Hippocampal formation (tissue), 2 donors: Measurements from ENCODE around the gene SPAG7.

ENCODE experiments used
- DNase-seq, 2 donors: peaks; one replicate each; lab custom pipeline; 2025; lab: John Stamatoyannopoulos, UW

SPAG7 gene, protein sequence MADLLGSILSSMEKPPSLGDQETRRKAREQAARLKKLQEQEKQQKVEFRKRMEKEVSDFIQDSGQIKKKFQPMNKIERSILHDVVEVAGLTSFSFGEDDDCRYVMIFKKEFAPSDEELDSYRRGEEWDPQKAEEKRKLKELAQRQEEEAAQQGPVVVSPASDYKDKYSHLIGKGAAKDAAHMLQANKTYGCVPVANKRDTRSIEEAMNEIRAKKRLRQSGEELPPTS

DNA sequence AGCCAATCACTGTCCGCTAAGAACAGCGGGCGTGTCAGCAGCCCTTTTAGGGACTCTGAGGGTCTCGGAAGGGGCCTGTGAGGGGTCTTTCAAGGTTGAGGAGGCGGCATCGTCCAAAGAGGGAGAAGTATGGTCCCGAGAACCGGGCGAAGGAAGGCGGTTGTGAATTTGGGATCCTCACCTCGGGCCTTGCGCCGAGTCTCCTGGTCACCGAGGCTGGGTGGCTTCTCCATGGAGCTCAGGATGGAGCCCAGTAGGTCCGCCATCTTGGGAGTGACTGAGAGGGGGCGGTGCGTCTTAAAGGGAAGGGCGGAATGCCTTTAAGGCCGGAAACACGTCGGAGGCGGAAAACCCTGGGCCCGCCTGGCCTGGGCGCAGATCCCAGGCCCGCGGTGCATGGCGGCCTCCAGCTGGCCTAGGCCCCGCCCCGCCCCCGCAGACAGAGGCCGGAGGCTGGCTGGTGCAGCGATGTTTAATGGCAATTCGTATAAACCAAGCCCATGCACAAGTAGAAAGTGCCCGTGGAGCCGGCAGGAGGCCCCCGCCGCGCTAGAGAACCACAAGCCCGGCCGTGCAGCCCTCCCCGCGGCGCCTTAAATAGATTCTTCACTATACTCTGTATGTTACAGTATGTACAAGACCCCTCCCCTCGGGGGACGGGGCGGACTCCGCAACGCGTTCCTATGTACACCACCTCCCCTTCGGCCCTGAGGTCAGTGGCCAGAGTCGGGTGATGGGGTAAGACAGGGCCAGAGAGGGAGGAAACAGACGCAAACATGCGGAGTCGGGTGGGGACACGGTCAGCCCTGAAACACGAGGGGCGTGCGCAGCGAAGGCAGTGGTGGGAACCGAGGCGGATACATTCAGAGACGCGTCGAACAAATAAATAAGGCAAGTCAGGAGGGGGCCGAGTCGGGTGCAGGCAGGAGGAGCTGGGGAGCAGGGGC, at the start of gene SPAG7:
Gene SPAG7, minus strand, starts transcription at position 279 of the 947 bp plus-strand sequence. Its CDS starts 13 bp downstream, at position 266.
- DNase-seq: peak; percentile 95 to 98

DNA sequence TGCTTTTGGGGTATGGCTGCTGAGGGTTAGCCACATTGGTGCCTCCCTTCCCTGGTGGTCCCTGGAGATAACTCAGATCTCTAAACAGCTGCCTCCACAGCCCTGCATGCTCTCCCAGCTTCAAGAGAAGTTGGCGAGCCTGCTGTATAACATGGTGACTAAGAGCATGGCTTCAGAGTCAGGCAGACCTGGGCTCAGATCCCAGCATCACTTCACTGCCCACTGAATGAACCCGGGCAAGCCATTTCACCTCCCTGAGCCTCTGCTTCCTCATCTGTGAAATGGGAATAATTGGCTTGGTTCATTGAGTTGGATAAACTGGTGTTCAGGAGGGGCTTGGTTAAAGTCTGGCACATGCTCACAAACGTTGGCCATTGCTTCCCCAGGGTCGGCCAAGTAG, 46.7 kb upstream of the SPAG7 start:
- DNase-seq: no peak

DNA sequence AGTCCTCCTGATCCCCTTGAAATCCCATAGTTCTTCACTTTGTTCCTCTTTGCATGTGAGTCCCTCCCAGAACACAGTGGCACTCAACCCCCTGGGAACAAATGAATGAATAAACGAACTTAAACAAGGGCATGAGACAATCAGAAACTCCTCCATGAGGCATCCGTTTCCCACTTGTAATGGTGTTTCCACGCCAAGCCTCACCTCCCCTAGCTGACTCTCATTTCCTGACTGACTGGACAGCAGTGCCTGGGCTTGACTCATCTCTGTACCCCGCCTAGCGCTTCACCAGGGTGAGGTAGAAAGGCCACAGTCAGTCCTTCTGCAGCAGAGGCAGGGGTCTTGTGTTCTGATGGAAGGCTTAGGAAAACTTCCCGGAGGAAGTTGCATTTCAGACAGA, 44.3 kb upstream of the SPAG7 start:
- no peak for DNase-seq

DNA sequence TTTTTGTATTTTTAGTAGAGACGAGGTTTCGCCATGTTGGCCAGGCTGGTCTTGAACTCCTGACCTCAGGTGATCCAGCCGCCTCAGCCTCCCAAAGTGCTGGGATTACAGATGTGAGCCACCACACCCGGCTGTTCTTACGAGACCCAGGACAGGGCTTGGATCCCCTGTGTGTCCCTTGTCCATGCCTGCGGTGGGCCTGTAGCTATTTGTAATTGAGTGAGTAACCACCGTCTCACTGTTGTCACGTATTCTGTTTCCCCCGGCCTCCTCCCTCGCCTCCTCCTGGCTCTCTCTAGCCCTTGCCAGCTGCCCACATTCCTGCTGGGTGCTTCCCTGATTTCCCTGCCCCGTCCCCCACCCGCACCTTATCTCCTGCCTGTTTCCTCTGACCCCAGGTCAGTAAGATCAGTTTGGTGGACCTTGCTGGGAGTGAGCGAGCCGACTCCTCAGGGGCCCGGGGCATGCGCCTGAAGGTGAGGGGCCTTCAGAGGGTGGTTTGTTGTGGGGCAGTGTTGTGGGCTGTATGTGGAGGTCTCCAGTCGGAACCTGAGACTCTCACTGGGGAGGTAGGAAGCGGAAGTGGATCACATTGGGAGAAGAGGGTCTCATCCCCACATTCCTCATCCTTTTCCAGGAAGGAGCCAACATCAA, 35.7 kb upstream of the SPAG7 start:
- no peak for DNase-seq

DNA sequence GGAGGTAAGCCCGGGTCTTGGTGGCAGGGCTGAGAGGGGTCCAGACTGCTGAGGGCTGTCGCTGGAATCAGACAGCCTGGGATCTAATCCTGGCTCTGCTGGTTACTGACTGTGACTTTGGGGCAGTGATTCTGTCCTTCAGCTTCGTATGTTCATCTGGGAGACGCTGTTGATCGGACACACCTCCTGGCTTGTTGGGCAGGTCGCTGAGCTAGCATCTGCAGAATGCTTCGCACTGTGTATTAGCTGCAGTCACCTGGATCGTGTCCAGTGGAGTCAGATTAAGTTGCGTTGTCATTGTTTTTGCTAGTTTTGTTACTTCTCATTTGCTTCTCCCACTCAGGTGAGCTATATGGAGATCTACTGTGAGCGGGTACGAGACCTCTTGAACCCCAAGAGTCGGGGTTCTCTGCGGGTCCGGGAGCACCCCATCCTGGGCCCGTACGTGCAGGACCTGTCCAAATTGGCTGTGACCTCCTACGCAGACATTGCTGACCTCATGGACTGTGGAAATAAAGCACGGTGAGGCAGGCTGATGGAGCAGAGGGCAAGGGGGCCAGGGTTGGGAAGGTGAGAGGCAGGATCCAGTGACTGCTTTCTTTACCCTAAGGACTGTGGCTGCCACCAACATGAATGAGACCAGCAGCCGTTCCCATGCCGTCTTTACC, 34.6 kb upstream of the SPAG7 start:
- no peak for DNase-seq

DNA sequence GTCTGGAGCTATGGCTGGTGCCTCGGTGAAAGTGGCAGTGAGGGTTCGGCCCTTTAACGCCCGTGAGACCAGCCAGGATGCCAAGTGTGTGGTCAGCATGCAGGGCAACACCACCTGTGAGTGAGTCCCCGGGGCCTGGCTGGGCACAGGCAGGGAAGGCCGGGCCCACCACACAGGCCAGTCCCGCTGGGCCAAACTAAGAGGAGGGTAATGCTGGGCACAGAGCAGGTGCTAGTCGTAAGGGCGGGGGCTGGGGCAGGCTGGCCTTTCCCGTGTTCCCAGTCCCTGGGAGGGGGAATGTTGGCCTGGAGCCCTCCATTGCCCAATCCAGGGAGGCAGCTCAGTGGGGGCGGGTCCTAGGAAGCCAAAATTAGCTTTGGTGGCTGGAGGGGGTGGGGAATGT, 32.6 kb upstream of the SPAG7 start:
- no peak for DNase-seq

DNA sequence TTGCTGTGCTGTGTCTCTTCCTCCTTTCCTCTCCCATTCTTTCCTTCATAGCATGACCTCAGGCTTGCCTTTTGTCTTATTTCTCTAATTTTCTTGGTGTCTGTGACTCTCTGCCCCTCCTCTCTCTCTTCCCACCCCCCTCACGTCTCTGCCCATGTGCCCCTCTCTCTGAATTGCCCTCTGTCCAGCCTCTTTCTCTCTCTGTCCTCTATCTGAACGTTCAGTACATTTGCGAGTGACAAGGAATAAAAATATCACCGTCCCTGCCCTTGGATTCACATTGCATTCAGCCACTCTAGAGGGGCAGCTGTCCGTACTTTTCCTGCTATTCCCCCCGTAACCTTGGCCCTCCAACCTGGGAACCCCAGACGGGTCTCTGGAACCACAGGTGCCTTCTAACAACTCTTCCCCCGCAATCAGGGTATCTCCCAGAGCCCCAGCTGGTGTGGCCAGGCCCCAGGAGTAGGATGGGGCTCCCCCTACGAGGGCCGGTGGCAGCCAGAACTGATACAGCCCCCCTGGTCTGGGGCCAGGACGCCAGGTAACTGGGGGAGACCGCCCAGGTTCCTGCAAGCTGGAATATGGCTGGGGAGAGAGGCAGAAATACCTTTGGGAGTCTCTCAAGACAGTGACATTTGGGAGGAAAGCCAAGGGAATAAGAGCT, 31.9 kb upstream of the SPAG7 start:
- DNase-seq: no peak

DNA sequence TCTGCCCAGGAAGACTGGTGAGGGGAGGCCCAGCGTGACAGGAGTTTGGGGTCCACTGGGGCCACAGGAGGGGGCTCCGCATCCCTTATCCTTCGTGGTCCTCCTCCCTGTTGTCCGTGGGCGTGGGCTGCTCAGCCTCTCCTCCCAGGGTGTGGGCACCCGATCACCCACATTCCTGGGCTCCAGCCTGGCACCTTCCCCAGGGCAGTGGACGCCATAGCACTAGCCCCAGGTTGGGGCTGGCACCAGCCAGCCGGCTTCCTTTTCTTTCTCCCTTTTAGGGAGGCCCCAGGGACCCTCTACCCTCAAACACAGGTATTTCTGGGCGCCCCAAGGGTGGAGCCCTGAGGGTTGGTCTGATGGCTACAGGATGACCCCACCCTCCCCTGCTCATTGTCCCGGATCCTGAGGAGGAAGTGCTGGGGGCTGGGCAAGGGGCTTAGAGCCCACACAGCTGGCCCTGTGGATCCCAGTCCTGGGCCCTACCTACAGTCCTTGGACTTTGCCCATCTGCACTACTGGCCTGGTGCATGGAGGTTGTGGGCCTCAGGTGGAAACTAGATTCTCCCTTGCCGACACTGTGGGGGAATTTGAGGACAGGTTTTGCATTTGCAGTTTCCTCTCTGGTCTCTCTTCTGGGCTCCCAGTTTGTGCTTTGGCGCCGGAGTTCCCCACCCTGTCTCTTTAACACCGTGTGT, 31.3 kb upstream of the SPAG7 start:
- DNase-seq: no peak

DNA sequence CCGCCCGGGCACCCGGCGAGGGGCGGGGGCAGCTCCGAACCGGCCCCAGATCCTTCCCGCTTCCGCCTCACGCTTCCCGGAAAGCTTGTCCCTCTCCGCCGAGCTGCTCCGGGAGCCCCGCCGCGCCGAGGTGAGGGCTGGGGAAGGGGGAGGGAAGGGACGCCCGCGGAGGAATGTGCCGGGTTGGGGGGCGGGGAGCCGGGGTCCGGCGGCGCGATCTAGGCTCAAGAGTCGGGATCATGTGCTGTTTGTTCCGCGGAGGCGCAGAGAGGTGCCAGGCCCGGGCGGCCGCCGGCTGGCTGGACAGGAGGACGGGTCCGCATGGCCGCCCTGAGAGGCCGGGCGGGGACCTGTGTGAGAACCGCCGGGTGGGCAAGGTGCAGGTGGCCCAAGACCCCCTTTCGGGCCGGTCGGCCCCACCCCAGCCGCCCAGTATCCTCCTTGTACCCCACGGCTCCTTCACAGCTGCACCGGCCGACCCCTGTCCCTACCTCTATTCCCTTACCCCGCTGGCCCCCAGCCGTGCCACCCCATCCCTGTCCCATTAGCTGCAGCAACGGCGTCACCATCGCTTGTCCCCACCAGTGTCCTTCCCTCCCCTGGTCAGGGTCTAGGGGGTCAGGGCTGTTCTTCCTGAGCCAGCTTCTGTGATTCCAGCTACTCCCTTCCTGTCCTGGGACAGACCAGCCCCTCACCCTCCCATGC, 30.6 kb upstream of the SPAG7 start:
- DNase-seq: no peak

DNA sequence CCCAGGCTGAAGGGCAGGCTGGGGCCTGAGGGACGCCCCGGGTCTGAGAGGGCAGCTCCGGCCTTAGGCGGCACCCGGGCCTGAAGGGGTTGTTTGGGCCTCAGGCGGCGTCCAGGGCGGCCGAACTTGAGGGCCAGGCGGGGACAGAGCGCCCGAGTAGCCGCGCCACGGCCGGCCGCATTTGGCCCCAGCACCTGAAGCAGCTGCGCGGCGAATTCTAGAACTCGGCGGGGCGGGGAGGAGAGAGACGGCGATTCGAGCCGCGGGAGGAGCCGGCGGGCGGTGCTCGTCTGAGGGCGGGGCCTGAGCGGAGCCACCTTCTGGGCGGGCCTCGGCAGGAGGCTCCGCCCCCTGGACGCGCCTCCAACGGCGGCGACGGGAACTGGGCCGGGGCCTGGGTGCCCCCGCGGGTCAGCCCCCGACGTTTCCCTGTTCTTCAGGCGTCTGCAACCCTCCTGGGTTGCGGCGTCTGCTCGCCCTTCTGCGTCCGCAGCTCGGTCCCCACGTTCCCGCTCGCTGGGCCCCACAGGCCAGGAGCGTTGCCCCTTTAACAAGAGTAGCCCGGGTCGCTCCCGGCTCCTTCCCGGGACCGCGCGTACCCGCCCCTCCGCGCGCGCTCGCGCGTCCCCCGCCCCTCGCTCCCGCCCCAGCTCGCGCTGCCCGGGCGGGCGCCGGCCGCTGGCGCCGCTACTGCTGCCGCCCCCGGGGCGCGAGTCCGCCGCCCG, 29.8 kb upstream of the SPAG7 start, which contains the start of the genes INCA1 and KIF1C:
Gene INCA1, minus strand, starts transcription at position 221 of the 725 bp plus-strand sequence. CDS start 3,085 bp downstream, outside the sequence.
Gene KIF1C, plus strand, starts transcription at position 649 of the 725 bp plus-strand sequence. CDS start 2,297 bp downstream, outside the sequence.
- DNase-seq: peak; percentile 93

DNA sequence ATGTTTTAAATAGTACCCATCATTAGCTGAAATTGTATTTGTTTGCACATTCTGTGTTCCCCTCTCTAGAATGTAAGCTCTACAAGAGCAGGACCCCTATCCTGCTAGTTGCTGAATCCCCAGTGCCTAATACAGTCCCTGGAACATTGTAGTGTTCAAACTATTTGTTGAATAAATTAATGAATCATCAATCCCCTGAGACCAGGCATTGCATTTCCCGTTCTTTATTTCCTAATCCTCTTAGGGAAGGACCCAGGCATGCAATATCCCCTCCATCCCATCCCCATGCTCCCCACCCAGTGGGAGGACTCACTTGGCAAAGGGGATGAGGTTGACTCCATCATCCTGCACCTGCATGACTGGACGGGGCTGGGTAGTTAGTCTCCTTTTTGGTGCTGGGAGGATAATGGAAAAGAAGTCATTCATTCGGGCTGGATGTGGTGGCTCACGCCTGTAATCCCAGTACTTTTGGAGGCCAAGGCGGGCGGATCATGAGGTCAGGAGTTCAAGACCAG, 26.5 kb upstream of the SPAG7 start:
- no peak for DNase-seq

DNA sequence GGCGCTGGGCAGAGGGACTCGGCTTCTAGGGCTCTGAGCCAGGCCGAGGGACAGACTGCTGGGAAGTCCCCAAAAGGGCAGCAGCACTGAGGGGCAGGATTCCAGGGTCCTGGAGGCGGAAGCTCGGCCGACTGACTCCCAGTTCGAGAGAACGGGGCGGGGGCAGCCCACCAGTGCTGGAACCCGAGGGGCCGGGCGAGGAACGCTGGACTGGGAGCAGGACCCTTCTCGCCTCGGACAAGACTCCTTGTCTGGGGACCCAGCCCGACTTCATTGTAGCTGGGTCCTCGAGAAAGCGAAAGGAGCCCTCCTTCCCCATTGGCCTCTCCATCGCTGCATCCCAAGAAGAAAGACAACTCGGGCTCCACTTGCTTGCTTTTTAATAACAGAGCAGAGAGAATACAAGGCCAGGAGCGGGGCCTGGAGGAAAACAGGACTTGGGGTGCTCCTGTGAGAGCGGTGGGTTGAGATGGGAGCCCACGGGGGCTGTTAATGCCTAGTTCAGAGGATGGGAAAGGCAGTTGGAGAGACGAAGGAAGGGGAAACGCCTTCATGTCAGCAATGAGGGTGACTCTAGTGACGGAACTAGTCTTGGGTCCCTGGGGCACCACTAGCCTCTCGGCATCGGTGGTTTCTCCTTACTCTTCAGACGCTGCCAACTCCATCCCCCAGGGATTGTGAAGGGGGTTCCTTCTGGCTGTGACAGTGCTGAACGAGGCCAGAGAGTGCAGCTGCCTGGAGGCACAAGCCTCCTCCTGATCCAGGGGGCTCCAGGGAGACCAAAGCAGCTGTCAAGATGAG, 20.4 kb upstream of the SPAG7 start:
- no peak for DNase-seq

DNA sequence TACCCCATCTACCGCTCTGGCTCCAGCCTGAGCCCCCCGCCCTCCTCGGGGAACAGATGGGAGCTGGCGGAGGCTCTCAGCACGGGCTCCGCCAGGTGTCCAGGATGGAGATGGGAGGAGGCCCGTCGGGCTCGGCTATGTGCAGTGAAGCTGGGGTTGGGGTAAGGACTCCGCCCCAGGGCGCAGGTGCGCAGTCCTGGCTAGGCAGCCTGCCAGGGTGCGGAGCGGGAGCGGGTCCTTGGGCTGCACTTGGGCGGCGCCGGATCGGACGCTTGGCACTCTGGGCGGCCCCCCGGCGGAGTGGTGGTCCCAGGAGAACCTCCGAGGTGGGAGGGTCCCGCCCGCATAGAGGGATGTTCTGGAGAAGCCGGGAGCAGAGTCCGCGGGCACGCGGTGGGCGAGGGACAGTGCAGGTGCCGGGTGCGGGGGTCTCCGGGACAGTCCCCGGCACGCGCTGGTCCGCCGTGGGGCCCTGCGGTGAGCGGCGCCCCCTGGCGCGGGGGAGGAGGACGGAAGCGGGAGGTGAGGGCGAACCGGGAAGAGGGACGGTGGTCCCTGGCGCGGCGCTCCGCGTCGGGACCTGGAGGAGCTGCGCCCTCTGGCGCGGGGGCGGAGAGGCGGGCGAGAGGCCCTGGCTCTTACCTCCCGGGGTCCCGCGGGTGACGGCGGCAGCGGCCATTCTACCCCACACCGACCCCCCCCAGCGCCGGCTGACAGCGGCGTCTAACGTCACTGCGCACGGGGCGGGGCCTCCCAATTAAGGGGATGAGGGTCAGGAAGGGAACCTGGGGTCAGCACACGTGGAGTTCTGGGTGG, 19.5 kb upstream of the SPAG7 start, which contains the start of gene CAMTA2:
Gene CAMTA2, minus strand, starts transcription at position 725 of the 816 bp plus-strand sequence. CDS start 1,453 bp downstream, outside the sequence.
- DNase-seq: peak; percentile 80 to 86

DNA sequence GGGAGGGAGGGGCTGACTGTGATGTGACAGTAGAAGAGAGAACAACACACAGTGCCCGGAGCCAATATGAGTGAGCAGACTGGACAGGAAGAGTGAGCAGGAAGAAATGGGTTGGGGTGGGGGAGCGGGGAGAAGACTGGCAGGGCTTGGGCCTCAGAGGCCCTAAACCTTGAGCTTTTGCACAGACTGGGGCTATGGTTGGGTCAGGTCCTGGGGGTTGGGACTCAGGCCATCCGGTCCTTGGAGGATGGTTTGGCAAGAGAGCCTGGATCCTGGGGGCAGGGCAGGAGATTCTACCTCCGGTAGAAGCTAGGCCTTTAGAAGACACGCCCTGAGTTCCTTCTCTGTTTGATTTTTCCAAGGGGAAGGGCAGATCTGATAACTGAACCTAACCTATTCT, 18.8 kb upstream of the SPAG7 start:
- DNase-seq: no peak

DNA sequence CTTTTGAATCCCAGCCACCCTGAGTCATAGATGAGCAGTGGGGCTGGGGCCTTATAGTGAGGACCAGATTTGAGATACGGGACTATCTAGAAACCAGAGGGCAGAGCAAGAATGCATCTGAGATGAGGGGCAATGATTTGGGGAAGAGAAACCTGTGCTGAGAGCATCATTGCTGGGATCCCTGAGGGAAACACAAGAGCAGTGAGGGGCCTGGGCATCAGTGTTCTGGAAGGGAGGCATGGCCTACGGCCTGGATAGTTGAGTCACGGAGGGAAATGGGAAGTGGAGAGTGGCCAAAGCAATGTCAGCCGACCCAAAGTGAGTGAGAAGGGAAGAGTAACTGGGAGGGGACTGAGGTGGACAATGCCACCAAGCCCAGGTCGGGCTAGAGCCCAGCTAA, 14.7 kb upstream of the SPAG7 start:
- DNase-seq: no peak

DNA sequence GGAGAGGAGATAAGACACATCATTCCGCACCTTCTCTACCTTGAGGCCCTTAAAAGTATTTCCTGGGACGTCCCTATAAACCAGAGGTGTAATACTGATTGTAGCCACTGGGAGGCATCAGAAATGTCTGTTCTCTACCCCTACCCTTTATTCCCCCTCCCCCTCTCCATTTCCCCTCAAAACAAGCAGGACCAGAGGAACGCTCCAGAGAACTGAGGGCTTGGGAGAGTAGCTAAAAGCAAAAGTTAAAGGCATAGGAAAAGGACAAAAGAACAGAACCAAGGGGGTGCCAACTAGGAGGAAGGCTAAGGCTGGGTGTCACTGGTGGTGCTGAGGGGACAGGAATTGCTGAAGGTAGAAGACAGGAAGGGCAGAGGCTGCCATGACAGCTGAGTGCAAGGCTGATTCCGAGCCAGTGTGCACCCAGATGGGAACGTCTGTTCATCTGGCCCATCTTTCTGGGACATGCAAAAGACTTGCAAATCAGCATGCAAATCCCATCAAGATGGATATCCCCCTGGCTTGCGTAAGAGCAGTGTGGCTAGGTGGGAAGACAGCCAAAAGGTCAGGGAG, 13.1 kb upstream of the SPAG7 start:
- no peak for DNase-seq

DNA sequence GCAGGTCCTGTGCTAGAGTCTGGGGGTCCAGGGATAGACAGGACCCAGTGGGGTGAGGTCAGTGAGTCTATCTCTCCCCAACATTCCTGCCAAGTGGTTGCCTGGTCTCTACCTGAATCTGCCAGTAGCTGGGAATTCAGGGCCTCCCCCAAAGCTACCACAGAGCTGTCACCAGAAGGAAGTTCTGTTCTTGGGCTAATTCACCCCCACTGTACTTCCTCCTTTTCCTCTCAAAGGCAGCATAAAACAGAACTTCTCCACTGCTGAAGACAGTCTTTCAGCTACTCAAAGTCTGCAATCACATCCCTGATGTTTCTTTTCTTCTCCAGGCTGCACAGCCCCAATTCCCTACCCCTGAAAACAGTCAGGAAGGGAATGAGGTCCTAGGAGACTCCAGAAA, 11.1 kb upstream of the SPAG7 start:
- DNase-seq: peak in 1 of 2 donors; percentile 17
